Measurements from ENCODE around the gene DPPA3.
"Not testable (repeated sequence)": the region's sequence is repeated elsewhere in the genome, so short reads cannot be mapped to it uniquely, and the experiment has no call there.

The DPPA3 gene

GRCh38 chr12:7723926-7724325 lies 12.7 kb downstream of the DPPA3 start:
- H3K4me3 ChIP-seq (replicated peaks; ENCODE audit: low read depth, low read length): no peak overlapping the region
- TF ChIP-seq CTCF (IDR thresholded peaks at IDR 0.05; ENCODE audit: low read length, missing control alignments): no peak
- no peak for DNase-seq (ENCODE audit: low read depth)

- H3K4me3 ChIP-seq (replicated peaks; ENCODE audit: low read depth, low read length): no peak overlapping the region
- no peak for TF ChIP-seq CTCF (IDR thresholded peaks at IDR 0.05; ENCODE audit: low read length, missing control alignments)
- no peak for DNase-seq (ENCODE audit: low read depth)
These were observed 18.5 kb downstream of the DPPA3 start for GRCh38 chr12:7729746-7730145.

GRCh38 chr12:7730984-7731383 lies 19.8 kb downstream of the DPPA3 start:
- not testable (repeated sequence) for H3K4me3 ChIP-seq (replicated peaks; ENCODE audit: low read depth, low read length); DNase-seq (ENCODE audit: low read depth)

DNA sequence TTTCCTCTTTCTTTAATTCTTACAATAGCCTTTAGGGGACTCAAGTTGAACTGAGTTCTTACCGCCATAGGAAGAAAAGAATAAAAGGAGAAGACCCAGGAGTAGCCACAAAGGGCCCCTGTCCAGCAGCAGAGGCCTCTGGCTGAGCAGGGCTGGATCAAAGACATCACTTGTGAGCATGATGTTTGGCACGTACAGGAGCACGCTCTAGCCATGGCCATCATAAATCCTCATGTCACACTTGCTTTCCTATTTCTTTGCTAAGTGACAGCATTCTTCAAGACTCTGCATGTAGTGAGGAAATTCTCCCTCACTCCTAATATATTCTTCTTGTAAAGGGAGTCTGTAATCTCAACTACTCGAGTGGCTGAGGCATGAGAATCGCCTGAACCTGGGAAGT lies 20.3 kb downstream of the DPPA3 start:
- no peak for TF ChIP-seq CTCF (IDR thresholded peaks at IDR 0.05; ENCODE audit: low read length, missing control alignments)
- no peak overlapping the region for H3K4me3 ChIP-seq (replicated peaks; ENCODE audit: low read depth, low read length)
- no peak for DNase-seq (ENCODE audit: low read depth)

GRCh38 chr12:7732993-7733392 lies 21.8 kb downstream of the DPPA3 start:
- TF ChIP-seq CTCF (IDR thresholded peaks at IDR 0.05; ENCODE audit: low read length, missing control alignments): no peak
- no peak for DNase-seq (ENCODE audit: low read depth)
- H3K4me3 ChIP-seq (replicated peaks; ENCODE audit: low read depth, low read length): no peak overlapping the region

GRCh38 chr12:7747246-7747645 lies 36.0 kb downstream of the DPPA3 start, which contains the start of gene CLEC4C:
Gene CLEC4C (minus strand): TSS chr12:7747375. CDS start chr12:7747348, 27 bp downstream.
- no peak for DNase-seq (ENCODE audit: low read depth)
- TF ChIP-seq CTCF (IDR thresholded peaks at IDR 0.05; ENCODE audit: low read length, missing control alignments): no peak
- H3K4me3 ChIP-seq (replicated peaks; ENCODE audit: low read depth, low read length): no peak within 1 kb of the TSS

DNA sequence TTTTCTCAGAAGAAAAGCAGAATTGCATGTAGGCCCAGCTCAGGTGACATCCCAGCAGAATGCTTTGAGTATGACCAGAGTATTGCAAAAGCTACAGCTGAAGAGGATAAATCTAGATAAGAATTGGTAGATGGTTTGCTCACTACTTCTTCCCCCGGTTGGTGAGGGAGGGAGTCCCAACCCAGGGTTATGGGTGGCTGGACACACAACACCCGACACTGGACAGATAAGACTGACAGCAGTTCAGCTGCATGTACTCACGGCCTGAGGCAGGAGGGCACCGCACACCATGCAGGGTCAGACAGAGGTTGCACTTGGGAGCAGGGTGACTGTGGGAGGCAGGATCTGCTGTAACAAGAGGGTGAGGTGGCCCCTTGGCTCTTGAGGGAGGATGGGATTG lies 37.6 kb downstream of the DPPA3 start:
- TF ChIP-seq CTCF (IDR thresholded peaks at IDR 0.05; ENCODE audit: low read length, missing control alignments): no peak
- H3K4me3 ChIP-seq (replicated peaks; ENCODE audit: low read depth, low read length): no peak overlapping the region
- no peak for DNase-seq (ENCODE audit: low read depth)
